PC-3 (cell line): ENCODE measurements around the gene OGA.

ENCODE experiments used
- EZH2 ChIP-seq: fragments of 300-600 bp; sonication (generic); IDR thresholded peaks from one replicate; pipeline ENCODE4 v1.6.1; 2017; ENCODE audit warnings: antibody characterized with exemption, mild to moderate bottlenecking, low read length; ENCODE audit not compliant: unreplicated experiment
- EZH2phosphoT487 ChIP-seq: fragments of 300-600 bp; sonication (generic); IDR thresholded peaks from 2 replicates; pipeline ENCODE4 v1.6.1; 2018; ENCODE audit warnings: mild to moderate bottlenecking, antibody characterized with exemption, low read length, borderline replicate concordance
- TF ChIP-seq, protein P1 (sequence below): fragments of 300-600 bp; sonication (generic); conservative IDR thresholded peaks from 2 replicates; pipeline ENCODE4 v1.5.1; 2017; ENCODE audit warnings: antibody characterized with exemption, low read depth, mild to moderate bottlenecking, low read length

DNA sequence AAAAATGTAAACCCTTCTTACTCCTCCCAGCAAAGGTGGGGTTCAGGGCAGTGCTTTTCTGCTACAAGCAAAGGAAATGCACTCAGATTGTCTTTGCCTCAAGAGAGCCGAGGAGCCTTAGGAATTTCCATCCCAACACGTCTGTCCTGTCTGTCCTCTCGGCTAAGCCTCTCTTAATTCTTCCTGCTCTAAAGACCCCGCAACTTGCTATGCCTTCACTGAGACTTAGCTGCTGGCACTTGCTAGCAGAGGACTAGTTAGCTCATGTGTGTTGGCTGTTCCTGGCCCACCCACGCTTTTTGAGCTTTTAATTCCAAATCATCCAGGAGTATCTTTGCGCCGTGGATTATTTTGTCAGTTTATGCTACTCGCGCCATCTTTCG, 34.5 kb downstream of the OGA start:
- TF ChIP-seq, protein P1, sequence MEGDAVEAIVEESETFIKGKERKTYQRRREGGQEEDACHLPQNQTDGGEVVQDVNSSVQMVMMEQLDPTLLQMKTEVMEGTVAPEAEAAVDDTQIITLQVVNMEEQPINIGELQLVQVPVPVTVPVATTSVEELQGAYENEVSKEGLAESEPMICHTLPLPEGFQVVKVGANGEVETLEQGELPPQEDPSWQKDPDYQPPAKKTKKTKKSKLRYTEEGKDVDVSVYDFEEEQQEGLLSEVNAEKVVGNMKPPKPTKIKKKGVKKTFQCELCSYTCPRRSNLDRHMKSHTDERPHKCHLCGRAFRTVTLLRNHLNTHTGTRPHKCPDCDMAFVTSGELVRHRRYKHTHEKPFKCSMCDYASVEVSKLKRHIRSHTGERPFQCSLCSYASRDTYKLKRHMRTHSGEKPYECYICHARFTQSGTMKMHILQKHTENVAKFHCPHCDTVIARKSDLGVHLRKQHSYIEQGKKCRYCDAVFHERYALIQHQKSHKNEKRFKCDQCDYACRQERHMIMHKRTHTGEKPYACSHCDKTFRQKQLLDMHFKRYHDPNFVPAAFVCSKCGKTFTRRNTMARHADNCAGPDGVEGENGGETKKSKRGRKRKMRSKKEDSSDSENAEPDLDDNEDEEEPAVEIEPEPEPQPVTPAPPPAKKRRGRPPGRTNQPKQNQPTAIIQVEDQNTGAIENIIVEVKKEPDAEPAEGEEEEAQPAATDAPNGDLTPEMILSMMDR = no peak
- TF ChIP-seq EZH2 (no peak), EZH2phosphoT487 (no peak)
